K562 (cell line): ENCODE results near the gene CPNE2.
A peak's percentile ranks its signal among the peaks of the same experiment; 100 is the strongest.

ENCODE experiments used
- CTCF ChIP-seq, 3 experiments: IDR thresholded peaks in 2 of 3; conservative IDR thresholded peaks in 1 of 3; 2 replicates each; pipeline ENCODE4 v1.5.1; 2011 to 2012; ENCODE audit warnings: low read length in 3 of 3, mild to moderate bottlenecking in 3 of 3, control low read depth in 2 of 3, improper control_type of control experiment in 1 of 3, inconsistent platforms in 1 of 3, low read depth in 1 of 3, mixed read lengths in 1 of 3, moderate library complexity in 1 of 3; ENCODE audit not compliant: insufficient read depth in 2 of 3
- E2F6 ChIP-seq, 2 experiments: IDR thresholded peaks; 2 replicates each; pipeline ENCODE4 v1.6.1; 2011; ENCODE audit warnings: borderline replicate concordance in 1 of 2, control low read depth in 1 of 2, low read depth in 1 of 2, low read length in 1 of 2, mild to moderate bottlenecking in 1 of 2, mixed read lengths in 1 of 2, moderate library complexity in 1 of 2; ENCODE audit not compliant: insufficient read depth in 1 of 2, insufficient read length in 1 of 2, poor library complexity in 1 of 2, severe bottlenecking in 1 of 2; ENCODE audit errors: extremely low read depth in 1 of 2
- KAT2B ChIP-seq: IDR thresholded peaks from one replicate; pipeline ENCODE4 v1.6.1; 2012; ENCODE audit warnings: low read depth, mild to moderate bottlenecking, control low read depth, inconsistent platforms, low read length, moderate library complexity
- PCBP1 ChIP-seq: fragments of 200-400 bp; formaldehyde crosslinking; IDR thresholded peaks from 2 replicates; pipeline ENCODE4 v1.6.1; 2018; ENCODE audit warnings: mild to moderate bottlenecking, low read depth, low read length; ENCODE audit not compliant: poor library complexity, severe bottlenecking
- SMARCC2 ChIP-seq: fragments of 450-650 bp; IDR thresholded peaks from 2 replicates; pipeline ENCODE4 v1.6.1; 2017; ENCODE audit warnings: antibody characterized with exemption, moderate library complexity, mild to moderate bottlenecking, low read depth
- SNRNP70 ChIP-seq: fragments of 200-400 bp; formaldehyde crosslinking; optimal IDR thresholded peaks from 2 replicates; pipeline ENCODE3; 2017; ENCODE audit warnings: low read depth, low read length

GRCh38 chr16:57045694-57046381, 46.5 kb upstream of the CPNE2 start:
- TF ChIP-seq PCBP1 (no peak), E2F6 (IDR thresholded peaks at IDR 0.05; ENCODE audit: borderline replicate concordance in 1 of 2, extremely low read depth in 1 of 2, insufficient read depth in 1 of 2, insufficient read length in 1 of 2, low read depth in 1 of 2, low read length in 1 of 2, poor library complexity in 1 of 2, severe bottlenecking in 1 of 2) (no peak), CTCF (IDR thresholded peaks at IDR 0.05 in 2 of 3, conservative IDR thresholded peaks at IDR 0.05 in 1 of 3; ENCODE audit: insufficient read depth in 2 of 3, low read depth in 1 of 3, low read length in 3 of 3) (peak; percentile 76 to 85 (median 82)), SMARCC2 (no peak), KAT2B (no peak), SNRNP70 (no peak)
